NCI-H226 (cell line): ENCODE data around the gene ZBTB32.

Source experiments
- DNase-seq: peaks from one replicate; pipeline ENCODE4 v3.0.0-alpha.2; 2015

Gene ZBTB32

DNA sequence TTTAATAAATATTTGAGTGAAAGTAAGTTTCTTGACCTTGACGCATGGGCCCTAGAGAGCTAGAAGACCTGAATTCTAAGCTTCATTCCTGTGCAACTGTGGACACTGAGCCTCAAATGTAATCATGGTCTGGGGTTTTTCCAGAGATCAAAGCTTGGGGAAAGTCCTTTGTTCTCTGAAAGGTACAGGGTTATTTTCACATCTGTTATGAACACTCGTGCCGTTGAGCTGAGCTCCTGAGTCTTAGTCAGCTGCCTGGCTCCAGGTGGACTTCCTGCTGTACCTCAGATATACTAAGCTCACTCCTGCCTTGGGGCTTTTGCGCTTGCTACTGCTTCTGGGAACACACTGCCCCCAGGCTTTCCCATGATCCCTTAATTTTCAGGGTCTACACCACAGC is 7.5 kb upstream of the ZBTB32 start:
- no peak for DNase-seq

GRCh38 chr19:35702223-35703012 is 1.9 kb upstream of the ZBTB32 start:
- peak; percentile 97 for DNase-seq

- no peak for DNase-seq
Measured at GRCh38 chr19:35703343-35703742, 1.0 kb upstream of the ZBTB32 start.

- DNase-seq, result no peak
Measured at GRCh38 chr19:35708391-35708790, 4.0 kb downstream of the ZBTB32 start.

DNA sequence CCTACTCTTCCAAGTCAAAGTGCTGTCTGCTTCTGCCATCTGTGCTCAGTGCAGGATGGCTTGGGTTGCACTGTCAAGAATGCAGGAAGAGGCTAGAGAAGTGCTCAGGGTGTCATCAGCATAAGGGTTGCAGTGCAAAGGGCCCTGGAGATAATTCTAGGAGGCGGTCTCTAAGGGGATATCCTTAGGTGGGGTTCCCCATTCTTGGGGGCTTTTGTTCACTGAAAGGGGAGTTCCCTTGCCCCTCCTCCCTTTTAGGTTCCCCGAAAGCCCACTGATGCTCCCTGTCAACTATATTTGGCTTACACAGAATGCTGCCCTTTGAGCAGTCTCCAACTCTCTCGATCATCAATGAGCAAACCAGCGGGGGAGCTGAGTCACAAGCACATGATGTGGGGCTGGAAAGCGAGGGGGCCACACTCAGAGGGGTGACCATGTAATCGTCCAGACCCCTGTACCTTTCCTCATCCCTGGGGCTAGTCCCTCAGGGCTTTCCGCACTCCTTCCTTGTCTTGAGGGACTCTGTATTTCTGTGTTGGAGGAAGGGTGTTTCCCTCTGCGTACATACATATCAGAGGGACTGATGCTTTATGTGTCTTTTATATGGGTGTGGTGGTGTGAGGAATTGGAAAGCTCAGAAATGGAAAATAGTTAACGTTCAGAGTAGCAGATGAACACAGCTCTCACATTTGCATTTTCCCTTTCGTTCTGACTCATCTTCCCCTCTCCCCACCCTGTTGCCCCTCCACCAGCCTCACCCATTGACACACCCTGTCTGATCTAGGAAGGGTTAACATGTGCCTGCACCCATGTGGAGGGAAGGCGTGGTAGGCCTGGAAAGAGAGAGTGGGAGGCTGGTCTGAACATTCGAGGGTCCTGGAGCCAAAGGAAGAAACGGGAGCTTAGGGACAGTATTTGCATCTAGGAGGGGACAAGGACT is 6.7 kb downstream of the ZBTB32 start:
- no peak for DNase-seq

- no peak for DNase-seq
Measured at GRCh38 chr19:35712567-35713505, 8.5 kb downstream of the ZBTB32 start.

GRCh38 chr19:35713506-35713850 is 9.1 kb downstream of the ZBTB32 start:
- no peak for DNase-seq

DNA sequence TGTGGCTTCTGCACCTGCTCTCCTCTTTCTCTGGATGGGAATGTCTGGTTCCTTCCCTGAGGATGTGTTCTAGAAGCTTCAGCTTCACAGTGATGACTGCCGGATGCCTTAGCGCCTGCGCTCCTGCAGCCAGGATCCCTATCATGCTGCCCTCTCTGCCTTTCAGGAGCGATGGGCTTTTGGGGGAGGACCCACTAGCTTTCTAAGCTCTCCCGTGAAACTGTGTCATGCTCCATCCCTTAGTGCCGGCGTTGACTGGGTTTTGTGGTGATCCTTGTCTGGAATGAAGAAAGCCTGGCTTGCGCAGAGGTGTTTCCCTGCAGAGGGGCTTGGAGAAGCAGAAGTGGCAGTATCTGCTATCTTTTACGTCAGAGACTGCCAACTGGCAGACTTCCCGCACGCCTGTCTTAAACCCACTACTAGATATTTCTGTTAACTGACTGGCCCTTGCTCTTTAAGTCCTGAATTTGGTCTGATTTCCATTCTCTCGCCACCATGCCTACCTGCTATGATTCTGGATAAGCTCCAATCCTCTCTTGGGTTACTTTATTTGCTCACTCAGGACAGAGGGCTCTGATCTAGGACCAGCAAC is 9.6 kb downstream of the ZBTB32 start:
- no peak for DNase-seq

GRCh38 chr19:35714601-35715354 is 10.4 kb downstream of the ZBTB32 start:
- DNase-seq, result no peak

- DNase-seq, result no peak
Measured at GRCh38 chr19:35715355-35715809, 11.0 kb downstream of the ZBTB32 start.

GRCh38 chr19:35715981-35716800 is 11.8 kb downstream of the ZBTB32 start:
- peak; percentile 36 for DNase-seq

DNA sequence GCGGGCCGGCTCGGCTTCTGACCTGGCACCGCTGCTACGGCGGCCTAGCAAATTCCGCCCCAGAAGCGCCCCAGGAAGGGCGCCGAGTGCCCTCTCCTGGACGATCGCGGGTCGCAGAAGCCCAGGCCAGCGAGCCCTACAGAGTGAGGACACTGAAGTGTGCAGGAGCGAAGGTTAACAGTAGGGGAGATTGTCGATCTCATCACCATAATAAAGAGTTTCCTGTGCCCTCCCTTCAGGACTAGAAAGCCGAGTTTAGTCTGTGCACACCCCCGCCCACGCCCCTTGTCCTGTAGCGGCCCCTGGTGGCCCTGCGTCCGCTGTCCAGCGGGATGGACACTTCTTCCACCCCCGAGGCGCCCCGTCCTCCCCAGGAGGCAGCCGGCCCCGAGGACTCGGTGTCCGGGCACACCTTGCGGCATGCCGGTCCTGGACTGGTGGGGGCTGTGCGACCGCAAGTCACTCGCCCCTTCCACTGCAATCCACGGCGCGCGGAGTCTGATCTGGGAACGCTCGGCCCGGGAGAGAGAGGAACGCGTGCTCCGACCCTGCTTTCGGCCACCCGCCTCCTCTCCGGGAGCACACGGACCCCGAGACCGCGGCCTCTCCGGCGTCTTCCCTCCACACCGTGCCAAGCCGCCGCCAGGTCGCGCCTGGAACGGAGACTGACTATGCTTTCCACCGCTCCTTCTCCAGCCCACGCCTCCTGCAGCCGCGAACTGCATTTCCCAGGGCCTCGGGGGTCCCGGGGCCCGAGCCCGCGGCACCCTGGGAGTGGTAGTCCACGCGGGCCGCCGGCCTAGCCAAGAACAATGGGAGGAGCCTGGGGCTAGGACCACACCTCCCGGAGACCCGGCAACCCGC is 12.7 kb downstream of the ZBTB32 start:
- peak; percentile 79 for DNase-seq

- peak; percentile 93 for DNase-seq
Measured at GRCh38 chr19:35717665-35718344, 13.4 kb downstream of the ZBTB32 start, which contains the start of gene KMT2B. TSS of gene KMT2B (plus strand) at chr19:35718003. CDS start at chr19:35718019, 16 bp downstream.

DNA sequence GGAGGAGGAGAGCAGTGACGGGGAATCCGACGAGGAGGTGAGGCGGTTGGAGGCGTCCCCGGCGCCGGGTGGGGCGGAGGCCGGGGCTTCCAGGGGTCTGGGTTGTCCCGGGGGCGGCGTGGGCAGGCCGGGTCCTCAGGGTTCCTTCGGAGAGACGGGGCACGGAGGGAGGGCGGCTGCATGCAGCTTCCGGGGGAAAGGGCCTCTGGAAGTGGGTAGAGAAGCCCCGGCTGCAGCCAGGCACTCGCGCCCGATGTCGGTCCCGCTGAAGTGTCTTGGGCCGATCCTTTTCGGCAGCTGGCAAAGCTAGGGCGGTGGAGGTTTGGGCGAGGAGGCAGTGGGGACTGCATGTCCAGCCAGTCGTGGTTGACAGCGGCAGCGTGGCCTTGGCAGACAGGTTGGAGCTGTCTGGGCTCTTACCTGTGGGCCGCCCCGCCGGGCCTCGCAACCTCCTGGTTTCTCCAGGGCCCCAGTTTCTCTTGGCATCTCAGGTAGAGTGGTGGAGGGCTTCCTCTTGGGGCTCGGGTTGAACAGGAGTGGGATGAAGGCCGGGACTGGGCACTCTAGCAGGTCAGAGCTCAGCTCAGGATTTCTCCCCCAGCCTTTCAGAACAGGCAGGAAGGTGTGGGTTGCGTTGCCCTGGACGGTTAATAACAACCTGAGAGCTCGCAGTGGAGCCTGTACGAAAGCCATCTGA is 14.1 kb downstream of the ZBTB32 start:
- DNase-seq, result no peak

DNA sequence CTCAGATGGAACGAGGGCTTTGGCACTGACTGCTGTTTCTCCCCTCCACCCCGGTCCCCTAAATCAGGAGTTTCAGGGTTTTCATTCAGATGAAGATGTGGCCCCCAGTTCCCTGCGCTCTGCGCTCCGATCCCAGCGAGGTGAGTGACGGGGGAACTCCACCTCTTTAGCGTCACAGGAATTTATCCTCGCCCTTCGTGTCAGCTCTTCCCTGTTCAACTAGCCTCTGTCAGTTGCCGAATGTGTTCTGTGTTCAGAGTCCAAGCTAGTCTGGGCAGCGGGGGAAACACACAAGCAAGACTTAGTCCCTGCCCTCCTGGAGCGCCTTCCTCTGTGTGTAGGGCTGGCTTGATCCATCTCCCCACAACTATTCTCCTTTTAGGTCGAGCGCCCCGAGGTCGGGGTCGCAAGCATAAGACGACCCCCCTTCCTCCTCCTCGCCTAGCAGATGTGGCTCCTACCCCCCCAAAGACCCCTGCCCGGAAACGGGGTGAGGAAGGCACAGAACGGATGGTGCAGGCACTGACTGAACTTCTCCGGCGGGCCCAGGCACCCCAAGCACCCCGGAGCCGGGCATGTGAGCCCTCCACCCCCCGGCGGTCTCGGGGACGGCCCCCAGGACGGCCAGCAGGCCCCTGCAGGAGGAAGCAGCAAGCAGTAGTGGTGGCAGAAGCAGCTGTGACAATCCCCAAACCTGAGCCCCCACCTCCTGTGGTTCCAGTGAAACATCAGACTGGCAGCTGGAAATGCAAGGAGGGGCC is 15.2 kb downstream of the ZBTB32 start:
- no peak for DNase-seq

GRCh38 chr19:35720163-35720524 is 15.8 kb downstream of the ZBTB32 start:
- no peak for DNase-seq

DNA sequence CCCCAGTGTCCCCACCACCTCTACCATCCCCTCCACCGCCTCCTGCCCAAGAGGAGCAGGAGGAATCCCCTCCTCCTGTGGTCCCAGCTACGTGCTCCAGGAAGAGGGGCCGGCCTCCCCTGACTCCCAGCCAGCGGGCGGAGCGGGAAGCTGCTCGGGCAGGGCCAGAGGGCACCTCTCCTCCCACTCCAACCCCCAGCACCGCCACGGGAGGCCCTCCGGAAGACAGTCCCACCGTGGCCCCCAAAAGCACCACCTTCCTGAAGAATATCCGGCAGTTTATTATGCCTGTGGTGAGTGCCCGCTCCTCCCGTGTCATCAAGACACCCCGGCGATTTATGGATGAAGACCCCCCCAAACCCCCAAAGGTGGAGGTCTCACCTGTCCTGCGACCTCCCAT is 16.3 kb downstream of the ZBTB32 start:
- no peak for DNase-seq

- DNase-seq, result no peak
Measured at GRCh38 chr19:35721374-35721773, 17.0 kb downstream of the ZBTB32 start.
